Progenitor cell of endocrine pancreas (in vitro differentiated cells): ENCODE measurements around the gene RTP1. TPM values are rescaled to one million over a fixed set of nuclear protein-coding genes. Genes with fewer than 3 reads are reported as not detected.

Experiments used
- DNase-seq: peaks from one replicate; pipeline ENCODE4 v3.0.0; 2021; ENCODE audit warnings: low spot score; ENCODE audit not compliant: unreplicated experiment
- H3K27ac Mint-ChIP-seq: 2 replicates; pipeline ENCODE4 v1.8.0; 2021; ENCODE audit warnings: mild to moderate bottlenecking, moderate library complexity, mixed read lengths
- H3K27me3 Mint-ChIP-seq: 2 replicates; pipeline ENCODE4 v1.8.0; 2021; ENCODE audit warnings: mixed read lengths
- H3K36me3 Mint-ChIP-seq: 2 replicates; pipeline ENCODE4 v1.8.0; 2022; ENCODE audit warnings: mixed read lengths; ENCODE audit not compliant: insufficient read depth
- H3K4me1 Mint-ChIP-seq: 2 replicates; pipeline ENCODE4 v1.8.0; 2021; ENCODE audit warnings: low read depth, mixed read lengths
- H3K4me3 Mint-ChIP-seq: 2 replicates; pipeline ENCODE4 v1.8.0; 2021; ENCODE audit warnings: low read depth, mild to moderate bottlenecking, moderate library complexity, mixed read lengths
- H3K9me3 Mint-ChIP-seq: 2 replicates; pipeline ENCODE4 v1.8.0; 2021; ENCODE audit warnings: low read depth, mixed read lengths
- total RNA-seq: library from RNA; stranded (reverse); gene quantifications from 2 replicates; pipeline ENCODE4 v1.2.1, GENCODE V29; 2021
- TF ChIP-seq, protein P1 (sequence below): fragments of 200-600 bp; sonication (generic); IDR thresholded peaks from one replicate; pipeline ENCODE4 v1.5.0; 2021; ENCODE audit warnings: antibody characterized with exemption, mild to moderate bottlenecking; ENCODE audit not compliant: unreplicated experiment

The RTP1 gene
- total RNA-seq, 1 donor from 2014 or later = not detected

- Mint-ChIP-seq H3K9me3 (peaks cover 8% of the 10 kb centered on the region), H3K27me3 (peaks cover 50% of the 10 kb centered on the region), H3K4me3 (no peak overlapping the region), H3K27ac (no peak overlapping the region), H3K36me3 (peaks cover 1% of the 10 kb centered on the region), H3K4me1 (peaks cover 14% of the 10 kb centered on the region)
- no peak for DNase-seq
- TF ChIP-seq, protein P1, sequence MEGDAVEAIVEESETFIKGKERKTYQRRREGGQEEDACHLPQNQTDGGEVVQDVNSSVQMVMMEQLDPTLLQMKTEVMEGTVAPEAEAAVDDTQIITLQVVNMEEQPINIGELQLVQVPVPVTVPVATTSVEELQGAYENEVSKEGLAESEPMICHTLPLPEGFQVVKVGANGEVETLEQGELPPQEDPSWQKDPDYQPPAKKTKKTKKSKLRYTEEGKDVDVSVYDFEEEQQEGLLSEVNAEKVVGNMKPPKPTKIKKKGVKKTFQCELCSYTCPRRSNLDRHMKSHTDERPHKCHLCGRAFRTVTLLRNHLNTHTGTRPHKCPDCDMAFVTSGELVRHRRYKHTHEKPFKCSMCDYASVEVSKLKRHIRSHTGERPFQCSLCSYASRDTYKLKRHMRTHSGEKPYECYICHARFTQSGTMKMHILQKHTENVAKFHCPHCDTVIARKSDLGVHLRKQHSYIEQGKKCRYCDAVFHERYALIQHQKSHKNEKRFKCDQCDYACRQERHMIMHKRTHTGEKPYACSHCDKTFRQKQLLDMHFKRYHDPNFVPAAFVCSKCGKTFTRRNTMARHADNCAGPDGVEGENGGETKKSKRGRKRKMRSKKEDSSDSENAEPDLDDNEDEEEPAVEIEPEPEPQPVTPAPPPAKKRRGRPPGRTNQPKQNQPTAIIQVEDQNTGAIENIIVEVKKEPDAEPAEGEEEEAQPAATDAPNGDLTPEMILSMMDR = no peak
Observed at GRCh38 chr3:187212705-187213104, 15.4 kb downstream of the RTP1 start.

- Mint-ChIP-seq H3K4me3 (no peak overlapping the region), H3K4me1 (peaks cover 14% of the 10 kb centered on the region), H3K36me3 (no peaks in the 10 kb centered on the region), H3K27me3 (peaks cover 52% of the 10 kb centered on the region), H3K9me3 (peaks cover 4% of the 10 kb centered on the region), H3K27ac (no peak overlapping the region)
- TF ChIP-seq, protein P1 = no peak
- no peak for DNase-seq
Observed at GRCh38 chr3:187213616-187214015, 16.3 kb downstream of the RTP1 start.

DNA sequence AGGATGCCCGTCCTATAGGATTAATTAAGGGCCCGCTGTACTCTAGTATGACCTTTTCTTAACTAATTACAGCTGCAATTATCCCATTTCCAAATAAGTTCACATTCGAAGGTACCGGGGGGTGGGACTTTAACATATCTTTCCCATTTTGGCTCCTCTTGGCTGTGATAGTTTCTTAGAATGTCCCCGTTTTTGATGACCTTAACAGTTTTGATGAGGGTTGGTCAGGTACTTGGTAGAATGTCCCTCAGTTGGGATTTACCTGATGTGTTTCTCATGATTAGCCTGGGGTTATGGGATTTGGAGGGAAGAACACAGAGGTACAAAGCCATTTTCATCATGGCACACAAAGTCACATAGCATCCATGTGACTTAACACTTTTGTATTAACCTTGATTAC is 18.2 kb downstream of the RTP1 start:
- no peak for DNase-seq
- H3K9me3 Mint-ChIP-seq = no peaks in the 10 kb centered on the region
- TF ChIP-seq, protein P1 = no peak
- no peak overlapping the region for H3K27ac Mint-ChIP-seq
- peaks cover 56% of the 10 kb centered on the region for H3K27me3 Mint-ChIP-seq
- peaks cover 9% of the 10 kb centered on the region for H3K4me1 Mint-ChIP-seq
- H3K4me3 Mint-ChIP-seq = no peak overlapping the region
- no peaks in the 10 kb centered on the region for H3K36me3 Mint-ChIP-seq

DNA sequence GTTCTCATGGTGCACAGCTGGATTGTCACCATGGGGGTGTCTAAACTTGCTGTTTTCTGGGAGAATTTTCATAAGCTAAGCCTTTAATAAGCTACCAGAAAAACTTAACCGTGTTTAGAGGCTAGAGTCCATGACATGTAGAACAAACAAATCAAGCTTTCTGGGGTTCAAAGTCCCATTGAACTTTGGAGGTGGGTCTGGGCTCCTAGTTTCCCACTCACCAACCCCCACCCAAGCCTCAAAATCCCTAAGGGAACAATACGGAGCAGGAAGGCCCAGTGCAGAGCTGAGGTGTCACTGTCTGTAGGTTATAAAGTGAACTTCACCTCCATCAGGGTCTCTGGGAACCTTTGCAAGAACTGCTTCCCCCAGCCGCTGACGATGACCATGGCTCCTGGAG is 25.5 kb downstream of the RTP1 start:
- Mint-ChIP-seq H3K9me3 (no peaks in the 10 kb centered on the region), H3K27ac (no peak overlapping the region), H3K4me1 (peaks cover 5% of the 10 kb centered on the region), H3K4me3 (no peak overlapping the region), H3K36me3 (no peaks in the 10 kb centered on the region), H3K27me3 (peaks cover 10% of the 10 kb centered on the region)
- no peak for DNase-seq
- TF ChIP-seq, protein P1 = no peak

DNA sequence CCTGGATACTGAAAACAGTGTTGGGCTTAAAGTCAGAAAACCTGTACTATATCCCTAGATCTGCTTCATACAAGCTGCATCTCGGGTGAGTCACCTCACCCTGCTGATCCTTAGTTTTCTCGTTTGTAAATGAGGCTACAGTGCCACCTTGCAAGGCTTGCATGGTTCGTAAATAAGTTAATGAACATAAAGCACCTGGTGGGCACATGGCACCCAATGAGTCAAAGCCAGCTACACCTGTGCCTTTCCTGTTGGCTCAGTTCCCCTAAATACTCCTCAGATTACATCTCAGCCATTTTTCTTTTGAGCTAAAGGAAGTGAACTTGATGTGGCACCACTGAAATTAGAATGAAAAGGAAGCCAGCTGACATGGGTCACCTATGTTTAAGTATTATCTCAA is 26.5 kb downstream of the RTP1 start:
- no peak overlapping the region for H3K4me3 Mint-ChIP-seq
- TF ChIP-seq, protein P1 = no peak

More for the DNA sequence above, 26.5 kb downstream of the RTP1 start:
- no peak for DNase-seq
- Mint-ChIP-seq H3K27me3 (peaks cover 13% of the 10 kb centered on the region), H3K9me3 (no peaks in the 10 kb centered on the region), H3K27ac (no peak overlapping the region), H3K36me3 (no peaks in the 10 kb centered on the region), H3K4me1 (peaks cover 5% of the 10 kb centered on the region)
